MCF 10A (cell line): ENCODE results near the gene FRMPD4. TPM values are rescaled to one million over a fixed set of nuclear protein-coding genes. Genes with fewer than 3 reads are reported as not detected.
A peak's percentile ranks its signal among the peaks of the same experiment; 100 is the strongest.

ENCODE experiments used
- BruUV-seq: library from RNA; stranded (reverse); fragments of 400-500 nt; replicated peaks from 2 replicates; lab custom pipeline; 2021; lab: Mats Ljungman, UMichigan
- CTCF ChIA-PET: fragments of 300-600 bp; sonication (Branson Sonifier 250); formaldehyde crosslinking; extraction: SDS; loops from one replicate; lab custom pipeline; 2021; ENCODE audit warnings: antibody characterized with exemption, inconsistent platforms; lab: Yijun Ruan, JAX
- POLR2A ChIA-PET: fragments of 300-600, 350-650 bp; sonication (Branson Sonifier 250); formaldehyde crosslinking; extraction: SDS; loops from one replicate; lab custom pipeline; 2020; ENCODE audit warnings: antibody characterized with exemption, inconsistent platforms; lab: Yijun Ruan, JAX
- DNase-seq: peaks from one replicate; pipeline ENCODE4 v3.0.0-alpha.2; 2018; ENCODE audit not compliant: unreplicated experiment
- H3K27ac Mint-ChIP-seq: one replicate; pipeline ENCODE4 v1.8.0; 2022; ENCODE audit warnings: mild to moderate bottlenecking, low read depth, mixed read lengths; ENCODE audit not compliant: unreplicated experiment
- H3K27me3 Mint-ChIP-seq: one replicate; pipeline ENCODE4 v1.8.0; 2022; ENCODE audit warnings: mixed read lengths; ENCODE audit not compliant: insufficient read depth, unreplicated experiment
- H3K36me3 Mint-ChIP-seq: one replicate; pipeline ENCODE4 v1.8.0; 2022; ENCODE audit warnings: mild to moderate bottlenecking, moderate library complexity, mixed read lengths; ENCODE audit not compliant: insufficient read depth, unreplicated experiment
- H3K4me1 Mint-ChIP-seq: one replicate; pipeline ENCODE4 v1.8.0; 2022; ENCODE audit warnings: mixed read lengths; ENCODE audit not compliant: insufficient read depth, unreplicated experiment
- H3K4me3 Mint-ChIP-seq: one replicate; pipeline ENCODE4 v1.8.0; 2022; ENCODE audit warnings: mild to moderate bottlenecking, moderate library complexity, mixed read lengths; ENCODE audit not compliant: unreplicated experiment
- H3K9me3 Mint-ChIP-seq: one replicate; pipeline ENCODE4 v1.8.0; 2022; ENCODE audit warnings: mixed read lengths; ENCODE audit not compliant: unreplicated experiment
- intact Hi-C: fragments of 100-400 bp; cut with micrococcal nuclease; formaldehyde crosslinking; loops from 2 replicates; pipeline ENCODE4 v1.14.1; 2022
- total RNA-seq: library from RNA; stranded (reverse); gene quantifications from 2 replicates; pipeline ENCODE4 v1.2.3, GENCODE V29; 2022
- TF ChIP-seq, protein P1 (sequence below): fragments of 200-600 bp; IDR thresholded peaks from one replicate; pipeline ENCODE4 v1.8.0; 2022; ENCODE audit warnings: antibody characterized with exemption, mild to moderate bottlenecking; ENCODE audit not compliant: unreplicated experiment

Gene FRMPD4
- total RNA-seq, 1 experiment from 2014 or later, result not detected

GRCh38 chrX:12719837-12720236, 581.6 kb downstream of the FRMPD4 start:
- ChIA-PET CTCF (interaction anchor here (0.6 kb wide), 3 partner anchors 181 to 1520 kb away, joined by 3 to 4 read pairs (median 3); no protein-coding TSS in a partner anchor), POLR2A (no interaction called here)
- H3K36me3 Mint-ChIP-seq, result no peaks in the 10 kb centered on the region
- H3K27ac Mint-ChIP-seq, result no peak overlapping the region
- TF ChIP-seq, protein P1, sequence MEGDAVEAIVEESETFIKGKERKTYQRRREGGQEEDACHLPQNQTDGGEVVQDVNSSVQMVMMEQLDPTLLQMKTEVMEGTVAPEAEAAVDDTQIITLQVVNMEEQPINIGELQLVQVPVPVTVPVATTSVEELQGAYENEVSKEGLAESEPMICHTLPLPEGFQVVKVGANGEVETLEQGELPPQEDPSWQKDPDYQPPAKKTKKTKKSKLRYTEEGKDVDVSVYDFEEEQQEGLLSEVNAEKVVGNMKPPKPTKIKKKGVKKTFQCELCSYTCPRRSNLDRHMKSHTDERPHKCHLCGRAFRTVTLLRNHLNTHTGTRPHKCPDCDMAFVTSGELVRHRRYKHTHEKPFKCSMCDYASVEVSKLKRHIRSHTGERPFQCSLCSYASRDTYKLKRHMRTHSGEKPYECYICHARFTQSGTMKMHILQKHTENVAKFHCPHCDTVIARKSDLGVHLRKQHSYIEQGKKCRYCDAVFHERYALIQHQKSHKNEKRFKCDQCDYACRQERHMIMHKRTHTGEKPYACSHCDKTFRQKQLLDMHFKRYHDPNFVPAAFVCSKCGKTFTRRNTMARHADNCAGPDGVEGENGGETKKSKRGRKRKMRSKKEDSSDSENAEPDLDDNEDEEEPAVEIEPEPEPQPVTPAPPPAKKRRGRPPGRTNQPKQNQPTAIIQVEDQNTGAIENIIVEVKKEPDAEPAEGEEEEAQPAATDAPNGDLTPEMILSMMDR, result no peak
- DNase-seq, result no peak
- no peaks in the 10 kb centered on the region for H3K4me1 Mint-ChIP-seq
- no peak overlapping the region for H3K4me3 Mint-ChIP-seq
- intact Hi-C loops, result no loop called here
- no peaks in the 10 kb centered on the region for H3K9me3 Mint-ChIP-seq
- no TSS peak for BruUV-seq
- peaks cover 73% of the 10 kb centered on the region for H3K27me3 Mint-ChIP-seq

- no peaks in the 10 kb centered on the region for H3K9me3 Mint-ChIP-seq
- intact Hi-C loops, result no loop called here
- no peaks in the 10 kb centered on the region for H3K36me3 Mint-ChIP-seq
- H3K27me3 Mint-ChIP-seq, result peaks cover 85% of the 10 kb centered on the region
- no TSS peak for BruUV-seq
- TF ChIP-seq, protein P1, result no peak
- no peak overlapping the region for H3K4me3 Mint-ChIP-seq
- CTCF ChIA-PET, result interaction anchor here (1.1 to 1.2 kb wide), 2 partner anchors 50 to 1185 kb away, joined by 3 to 4 read pairs; no protein-coding TSS in a partner anchor
- no peak for DNase-seq
- POLR2A ChIA-PET, result no interaction called here
- H3K4me1 Mint-ChIP-seq, result no peaks in the 10 kb centered on the region
- no peak overlapping the region for H3K27ac Mint-ChIP-seq
These were observed 582.8 kb downstream of the FRMPD4 start for GRCh38 chrX:12721042-12721441.

DNA sequence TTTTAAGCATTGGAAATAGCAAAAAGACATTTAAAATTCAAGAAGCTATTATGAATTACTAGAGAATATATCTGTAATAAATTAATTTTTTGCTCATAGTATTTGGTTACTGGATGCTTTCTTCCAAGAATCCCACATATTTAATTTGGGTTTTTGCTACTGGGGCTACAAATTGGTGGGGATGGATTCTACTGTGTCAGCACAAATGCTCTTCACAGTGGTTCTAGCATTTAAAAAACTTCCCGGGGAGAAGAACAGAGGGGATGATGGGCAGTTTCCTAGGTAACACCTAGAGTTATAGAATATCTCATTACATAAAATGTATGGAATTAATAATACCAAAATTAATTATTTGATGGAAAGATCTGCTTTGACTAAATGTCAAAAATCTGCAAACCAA, 584.0 kb downstream of the FRMPD4 start:
- DNase-seq, result no peak
- peaks cover 95% of the 10 kb centered on the region for H3K27me3 Mint-ChIP-seq
- TF ChIP-seq, protein P1, result no peak
- H3K4me1 Mint-ChIP-seq, result no peaks in the 10 kb centered on the region
- no peak overlapping the region for H3K27ac Mint-ChIP-seq
- no peak overlapping the region for H3K4me3 Mint-ChIP-seq
- H3K36me3 Mint-ChIP-seq, result no peaks in the 10 kb centered on the region
- CTCF ChIA-PET, result no interaction called here
- H3K9me3 Mint-ChIP-seq, result no peaks in the 10 kb centered on the region
- intact Hi-C loops, result no loop called here
- POLR2A ChIA-PET, result no interaction called here
- no TSS peak for BruUV-seq

GRCh38 chrX:12741416-12741815, 603.1 kb downstream of the FRMPD4 start:
- H3K36me3 Mint-ChIP-seq, result no peaks in the 10 kb centered on the region
- intact Hi-C loops, result no loop called here
- peaks cover 34% of the 10 kb centered on the region for H3K27me3 Mint-ChIP-seq
- BruUV-seq, result no TSS peak
- H3K4me3 Mint-ChIP-seq, result no peak overlapping the region
- no peak overlapping the region for H3K27ac Mint-ChIP-seq
- H3K4me1 Mint-ChIP-seq, result no peaks in the 10 kb centered on the region
- CTCF ChIA-PET, result interaction anchor here (0.7 kb wide), 1 partner anchor 10 kb away, joined by 3 read pairs; no protein-coding TSS in a partner anchor
- TF ChIP-seq, protein P1, result no peak
- H3K9me3 Mint-ChIP-seq, result no peaks in the 10 kb centered on the region
- POLR2A ChIA-PET, result interaction anchor here (1.3 kb wide), 1 partner anchor 10 kb away, joined by 3 read pairs; no protein-coding TSS in a partner anchor
- peak; percentile 28 for DNase-seq
